B cell (primary cell): ENCODE data around the gene COL21A1.

Source experiments
- CTCF ChIP-seq: fragments of 200-600 bp; IDR thresholded peaks from one replicate; pipeline ENCODE4 v1.8.0; 2022; ENCODE audit warnings: antibody characterized with exemption, mild to moderate bottlenecking
- EZH2 ChIP-seq: IDR thresholded peaks from 2 replicates; pipeline ENCODE4 v1.6.1; 2012; ENCODE audit warnings: borderline replicate concordance, low read depth, mild to moderate bottlenecking, moderate library complexity, low read length; ENCODE audit not compliant: insufficient read depth, poor library complexity, severe bottlenecking

GRCh38 chr6:56106231-56106630 is 141.1 kb downstream of the COL21A1 start:
- TF ChIP-seq EZH2 = no peak
- no peak for TF ChIP-seq CTCF
